GM23338 (cell line): Measurements from ENCODE around the gene CHMP3. TPM values are rescaled to one million over a fixed set of nuclear protein-coding genes. Genes with fewer than 3 reads are reported as not detected.

Experiments
- ATAC-seq: fragments of 200-7000 bp; cut with Tn5 transposase; 3 replicates; pipeline ENCODE4 v1.9.1; 2020
- DNase-seq: peaks from one replicate; pipeline ENCODE4 v3.0.0-alpha.2; 2015; ENCODE audit warnings: low spot score
- H2AFZ ChIP-seq: fragments of 200-600 bp; sonication (generic); 2 replicates; pipeline ENCODE4 v1.8.0; 2016; ENCODE audit warnings: antibody characterized with exemption, mild to moderate bottlenecking, moderate library complexity
- H3F3A ChIP-seq: fragments of 200-600 bp; sonication (generic); replicated peaks from 2 replicates; pipeline ENCODE4 v1.8.0; 2017; ENCODE audit warnings: antibody characterized with exemption, mixed run types, low read depth
- H3K27ac ChIP-seq: fragments of 200-600 bp; sonication (generic); 2 replicates; pipeline ENCODE4 v1.6.1; 2016; ENCODE audit warnings: low read depth
- H3K27me3 ChIP-seq: fragments of 200-600 bp; sonication (generic); 2 replicates; pipeline ENCODE4 v1.8.0; 2016; ENCODE audit warnings: mild to moderate bottlenecking, mixed run types, moderate library complexity; ENCODE audit not compliant: insufficient read depth
- H3K36me3 ChIP-seq: fragments of 200-600 bp; sonication (generic); 2 replicates; pipeline ENCODE4 v1.8.0; 2016; ENCODE audit warnings: mild to moderate bottlenecking; ENCODE audit not compliant: insufficient read depth
- H3K4me1 ChIP-seq: fragments of 200-600 bp; sonication (generic); 2 replicates; pipeline ENCODE4 v1.8.0; 2016; ENCODE audit warnings: mild to moderate bottlenecking, moderate library complexity; ENCODE audit not compliant: insufficient read depth
- H3K4me2 ChIP-seq: fragments of 200-600 bp; sonication (generic); 2 replicates; pipeline ENCODE4 v1.7.1; 2017; ENCODE audit warnings: mixed run types
- H3K4me3 ChIP-seq: fragments of 200-600 bp; sonication (generic); 2 replicates; pipeline ENCODE4 v1.6.1; 2016; ENCODE audit warnings: mixed run types
- H3K79me2 ChIP-seq: fragments of 200-600 bp; sonication (generic); replicated peaks from 2 replicates; pipeline ENCODE4 v1.8.0; 2017; ENCODE audit warnings: mild to moderate bottlenecking; ENCODE audit not compliant: insufficient read depth
- H3K9me2 ChIP-seq: fragments of 200-600 bp; sonication (generic); 2 replicates; pipeline ENCODE4 v1.8.0; 2017; ENCODE audit not compliant: insufficient read depth
- H4K20me1 ChIP-seq: fragments of 200-600 bp; sonication (generic); replicated peaks from 2 replicates; pipeline ENCODE4 v1.8.0; 2017; ENCODE audit warnings: mild to moderate bottlenecking; ENCODE audit not compliant: insufficient read depth
- H3K27ac Mint-ChIP-seq: 2 replicates; pipeline ENCODE4 v1.8.0; 2020; ENCODE audit warnings: inconsistent platforms, mild to moderate bottlenecking, moderate library complexity, mixed read lengths
- H3K27me3 Mint-ChIP-seq: 3 replicates; pipeline ENCODE4 v1.8.0; 2022; ENCODE audit warnings: low read depth, mild to moderate bottlenecking, moderate library complexity, mixed read lengths, inconsistent platforms; ENCODE audit not compliant: insufficient read depth, poor library complexity
- H3K36me3 Mint-ChIP-seq: 3 replicates; pipeline ENCODE4 v1.8.0; 2021; ENCODE audit warnings: low read depth, mild to moderate bottlenecking, inconsistent platforms, moderate library complexity, mixed read lengths
- H3K4me1 Mint-ChIP-seq: 3 replicates; pipeline ENCODE4 v1.8.0; 2020; ENCODE audit warnings: mild to moderate bottlenecking, inconsistent platforms, mixed read lengths
- H3K4me3 Mint-ChIP-seq: 3 replicates; pipeline ENCODE4 v1.8.0; 2021; ENCODE audit warnings: moderate library complexity, mild to moderate bottlenecking, inconsistent platforms, mixed read lengths
- H3K9me3 Mint-ChIP-seq: 3 replicates; pipeline ENCODE4 v1.8.0; 2020; ENCODE audit warnings: moderate library complexity, mild to moderate bottlenecking, inconsistent platforms, mixed read lengths
- CREB1 ChIP-seq: fragments of 250-450 bp; sonication (Bioruptor Pico); IDR thresholded peaks from 2 replicates; pipeline ENCODE4 v1.5.0; 2020; ENCODE audit warnings: low read depth, mild to moderate bottlenecking, moderate library complexity
- EZH2 ChIP-seq: fragments of 200-600 bp; sonication (generic); IDR thresholded peaks from one replicate; pipeline ENCODE4 v1.8.0; 2017; ENCODE audit warnings: antibody characterized with exemption, mild to moderate bottlenecking, low read depth; ENCODE audit not compliant: unreplicated experiment
- EZH2phosphoT487 ChIP-seq: fragments of 200-600 bp; sonication (generic); IDR thresholded peaks from one replicate; pipeline ENCODE4 v1.8.1; 2018; ENCODE audit warnings: antibody characterized with exemption; ENCODE audit not compliant: unreplicated experiment
- JUNB ChIP-seq: IDR thresholded peaks from one replicate; pipeline ENCODE4 v1.6.1; 2016; ENCODE audit warnings: antibody characterized with exemption; ENCODE audit not compliant: unreplicated experiment
- NANOG ChIP-seq: IDR thresholded peaks from 2 replicates; pipeline ENCODE4 v1.6.1; 2016; ENCODE audit warnings: antibody characterized with exemption, borderline replicate concordance
- POLR2AphosphoS5 ChIP-seq: IDR thresholded peaks from 2 replicates; pipeline ENCODE4 v1.6.1; 2016; ENCODE audit warnings: antibody characterized with exemption, low read depth
- STAT1 ChIP-seq: IDR thresholded peaks from one replicate; pipeline ENCODE4 v1.6.1; 2016; ENCODE audit warnings: antibody characterized with exemption; ENCODE audit not compliant: unreplicated experiment
- ZNF114 ChIP-seq: fragments of 250-450 bp; sonication (Bioruptor Pico); IDR thresholded peaks from 2 replicates; pipeline ENCODE4 v1.5.0; 2020; ENCODE audit warnings: mild to moderate bottlenecking, moderate library complexity
- ZNF331 ChIP-seq: fragments of 250-450 bp; sonication (Bioruptor Pico); IDR thresholded peaks from 2 replicates; pipeline ENCODE4 v1.5.0; 2020; ENCODE audit warnings: low read depth, mild to moderate bottlenecking, moderate library complexity
- polyA plus RNA-seq: library from polyadenylated mRNA; unstranded; fragments of >200 nt; fragmentation: Nextera tagmentation; extraction: Ambion mirVana; gene quantifications from 2 replicates; pipeline ENCODE4 v1.2.1, GENCODE V29; 2016
- total RNA-seq: library from RNA; depleted of rRNA; stranded (reverse); fragments of >200 nt; shearing (Covaris generic); gene quantifications from 2 replicates; pipeline ENCODE4 v1.2.3, GENCODE V29; 2014
- TF ChIP-seq, protein P1 (sequence below): IDR thresholded peaks from one replicate; pipeline ENCODE4 v1.6.1; 2018; ENCODE audit warnings: antibody characterized with exemption; ENCODE audit not compliant: unreplicated experiment
- TF ChIP-seq, protein P2 (sequence below), 2 experiments: fragments of 200-600 bp in 1 of 2; sonication (generic) in 1 of 2; conservative IDR thresholded peaks; 2 replicates each; pipeline versions ENCODE4 v1.5.1 to v1.6.1; 2016 to 2017; ENCODE audit warnings: antibody characterized with exemption in 2 of 2, low read depth in 2 of 2, mild to moderate bottlenecking in 2 of 2, moderate library complexity in 1 of 2
- TF ChIP-seq, protein P3 (sequence below): IDR thresholded peaks from 2 replicates; pipeline ENCODE4 v1.6.1; 2016; ENCODE audit warnings: antibody characterized with exemption
- TF ChIP-seq, protein P4 (sequence below): fragments of 250-450 bp; sonication (Bioruptor Pico); IDR thresholded peaks from 2 replicates; pipeline ENCODE4 v1.5.0; 2020; ENCODE audit warnings: mild to moderate bottlenecking, moderate library complexity

Gene CHMP3
- total and polyA plus RNA-seq, 2 experiments from 2014 or later = 15.5 to 15.6 TPM

DNA sequence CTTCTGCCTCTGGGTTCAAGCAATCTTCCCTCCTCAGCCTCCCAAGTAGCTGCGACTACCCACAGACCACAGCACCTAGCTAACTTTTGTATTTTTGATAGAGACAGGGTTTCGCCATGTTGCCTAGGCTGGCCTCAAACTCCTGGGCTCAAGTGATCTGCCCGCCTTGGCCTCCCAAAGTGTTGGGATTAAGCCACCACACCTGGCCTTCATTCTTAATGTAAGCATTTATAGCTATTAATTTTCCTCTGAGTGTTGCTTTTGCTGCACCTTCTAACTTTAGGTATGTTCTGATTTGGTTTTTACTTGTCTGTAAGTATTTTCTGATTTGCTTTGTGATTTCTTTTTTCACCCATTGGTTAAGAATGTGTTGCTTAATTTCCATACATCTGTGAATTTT, 29.7 kb downstream of the CHMP3 start:
- no peak overlapping the region for H3K4me3 ChIP-seq
- H2AFZ ChIP-seq = no peak overlapping the region
- ATAC-seq = no peak
- H3K36me3 Mint-ChIP-seq = peaks cover 31% of the 10 kb centered on the region
- H3K27ac Mint-ChIP-seq = no peak overlapping the region
- H3K9me2 ChIP-seq = peaks cover 3% of the 10 kb centered on the region; the same call in 1 of the 2 replicates
- no peaks in the 10 kb centered on the region for H3K4me1 ChIP-seq
- H3K36me3 ChIP-seq = no peaks in the 10 kb centered on the region
- no peaks in the 10 kb centered on the region for H3K27me3 ChIP-seq
- H3K4me3 Mint-ChIP-seq = no peak overlapping the region
- H3K9me3 Mint-ChIP-seq = peaks cover 33% of the 10 kb centered on the region
- H3F3A ChIP-seq = no peaks in the 10 kb centered on the region
- DNase-seq = no peak
- H3K27ac ChIP-seq = no peak overlapping the region
- no peaks in the 10 kb centered on the region for H3K79me2 ChIP-seq
- TF ChIP-seq ZNF114 = no peak
- TF ChIP-seq, protein P1, sequence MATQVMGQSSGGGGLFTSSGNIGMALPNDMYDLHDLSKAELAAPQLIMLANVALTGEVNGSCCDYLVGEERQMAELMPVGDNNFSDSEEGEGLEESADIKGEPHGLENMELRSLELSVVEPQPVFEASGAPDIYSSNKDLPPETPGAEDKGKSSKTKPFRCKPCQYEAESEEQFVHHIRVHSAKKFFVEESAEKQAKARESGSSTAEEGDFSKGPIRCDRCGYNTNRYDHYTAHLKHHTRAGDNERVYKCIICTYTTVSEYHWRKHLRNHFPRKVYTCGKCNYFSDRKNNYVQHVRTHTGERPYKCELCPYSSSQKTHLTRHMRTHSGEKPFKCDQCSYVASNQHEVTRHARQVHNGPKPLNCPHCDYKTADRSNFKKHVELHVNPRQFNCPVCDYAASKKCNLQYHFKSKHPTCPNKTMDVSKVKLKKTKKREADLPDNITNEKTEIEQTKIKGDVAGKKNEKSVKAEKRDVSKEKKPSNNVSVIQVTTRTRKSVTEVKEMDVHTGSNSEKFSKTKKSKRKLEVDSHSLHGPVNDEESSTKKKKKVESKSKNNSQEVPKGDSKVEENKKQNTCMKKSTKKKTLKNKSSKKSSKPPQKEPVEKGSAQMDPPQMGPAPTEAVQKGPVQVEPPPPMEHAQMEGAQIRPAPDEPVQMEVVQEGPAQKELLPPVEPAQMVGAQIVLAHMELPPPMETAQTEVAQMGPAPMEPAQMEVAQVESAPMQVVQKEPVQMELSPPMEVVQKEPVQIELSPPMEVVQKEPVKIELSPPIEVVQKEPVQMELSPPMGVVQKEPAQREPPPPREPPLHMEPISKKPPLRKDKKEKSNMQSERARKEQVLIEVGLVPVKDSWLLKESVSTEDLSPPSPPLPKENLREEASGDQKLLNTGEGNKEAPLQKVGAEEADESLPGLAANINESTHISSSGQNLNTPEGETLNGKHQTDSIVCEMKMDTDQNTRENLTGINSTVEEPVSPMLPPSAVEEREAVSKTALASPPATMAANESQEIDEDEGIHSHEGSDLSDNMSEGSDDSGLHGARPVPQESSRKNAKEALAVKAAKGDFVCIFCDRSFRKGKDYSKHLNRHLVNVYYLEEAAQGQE = no peak
- TF ChIP-seq, protein P2, sequence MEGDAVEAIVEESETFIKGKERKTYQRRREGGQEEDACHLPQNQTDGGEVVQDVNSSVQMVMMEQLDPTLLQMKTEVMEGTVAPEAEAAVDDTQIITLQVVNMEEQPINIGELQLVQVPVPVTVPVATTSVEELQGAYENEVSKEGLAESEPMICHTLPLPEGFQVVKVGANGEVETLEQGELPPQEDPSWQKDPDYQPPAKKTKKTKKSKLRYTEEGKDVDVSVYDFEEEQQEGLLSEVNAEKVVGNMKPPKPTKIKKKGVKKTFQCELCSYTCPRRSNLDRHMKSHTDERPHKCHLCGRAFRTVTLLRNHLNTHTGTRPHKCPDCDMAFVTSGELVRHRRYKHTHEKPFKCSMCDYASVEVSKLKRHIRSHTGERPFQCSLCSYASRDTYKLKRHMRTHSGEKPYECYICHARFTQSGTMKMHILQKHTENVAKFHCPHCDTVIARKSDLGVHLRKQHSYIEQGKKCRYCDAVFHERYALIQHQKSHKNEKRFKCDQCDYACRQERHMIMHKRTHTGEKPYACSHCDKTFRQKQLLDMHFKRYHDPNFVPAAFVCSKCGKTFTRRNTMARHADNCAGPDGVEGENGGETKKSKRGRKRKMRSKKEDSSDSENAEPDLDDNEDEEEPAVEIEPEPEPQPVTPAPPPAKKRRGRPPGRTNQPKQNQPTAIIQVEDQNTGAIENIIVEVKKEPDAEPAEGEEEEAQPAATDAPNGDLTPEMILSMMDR (conservative IDR thresholded peaks at IDR 0.05; ENCODE audit: low read depth in 2 of 2) = no peak
- no peak for TF ChIP-seq EZH2phosphoT487
- no peak for TF ChIP-seq CREB1 (CRISPR knock-in tag)
- TF ChIP-seq NANOG = no peak
- TF ChIP-seq EZH2 = no peak
- TF ChIP-seq, protein P3, sequence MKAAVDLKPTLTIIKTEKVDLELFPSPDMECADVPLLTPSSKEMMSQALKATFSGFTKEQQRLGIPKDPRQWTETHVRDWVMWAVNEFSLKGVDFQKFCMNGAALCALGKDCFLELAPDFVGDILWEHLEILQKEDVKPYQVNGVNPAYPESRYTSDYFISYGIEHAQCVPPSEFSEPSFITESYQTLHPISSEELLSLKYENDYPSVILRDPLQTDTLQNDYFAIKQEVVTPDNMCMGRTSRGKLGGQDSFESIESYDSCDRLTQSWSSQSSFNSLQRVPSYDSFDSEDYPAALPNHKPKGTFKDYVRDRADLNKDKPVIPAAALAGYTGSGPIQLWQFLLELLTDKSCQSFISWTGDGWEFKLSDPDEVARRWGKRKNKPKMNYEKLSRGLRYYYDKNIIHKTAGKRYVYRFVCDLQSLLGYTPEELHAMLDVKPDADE = no peak
- TF ChIP-seq ZNF331 (CRISPR knock-in tag) = no peak
- TF ChIP-seq JUNB = no peak
- TF ChIP-seq, protein P4, sequence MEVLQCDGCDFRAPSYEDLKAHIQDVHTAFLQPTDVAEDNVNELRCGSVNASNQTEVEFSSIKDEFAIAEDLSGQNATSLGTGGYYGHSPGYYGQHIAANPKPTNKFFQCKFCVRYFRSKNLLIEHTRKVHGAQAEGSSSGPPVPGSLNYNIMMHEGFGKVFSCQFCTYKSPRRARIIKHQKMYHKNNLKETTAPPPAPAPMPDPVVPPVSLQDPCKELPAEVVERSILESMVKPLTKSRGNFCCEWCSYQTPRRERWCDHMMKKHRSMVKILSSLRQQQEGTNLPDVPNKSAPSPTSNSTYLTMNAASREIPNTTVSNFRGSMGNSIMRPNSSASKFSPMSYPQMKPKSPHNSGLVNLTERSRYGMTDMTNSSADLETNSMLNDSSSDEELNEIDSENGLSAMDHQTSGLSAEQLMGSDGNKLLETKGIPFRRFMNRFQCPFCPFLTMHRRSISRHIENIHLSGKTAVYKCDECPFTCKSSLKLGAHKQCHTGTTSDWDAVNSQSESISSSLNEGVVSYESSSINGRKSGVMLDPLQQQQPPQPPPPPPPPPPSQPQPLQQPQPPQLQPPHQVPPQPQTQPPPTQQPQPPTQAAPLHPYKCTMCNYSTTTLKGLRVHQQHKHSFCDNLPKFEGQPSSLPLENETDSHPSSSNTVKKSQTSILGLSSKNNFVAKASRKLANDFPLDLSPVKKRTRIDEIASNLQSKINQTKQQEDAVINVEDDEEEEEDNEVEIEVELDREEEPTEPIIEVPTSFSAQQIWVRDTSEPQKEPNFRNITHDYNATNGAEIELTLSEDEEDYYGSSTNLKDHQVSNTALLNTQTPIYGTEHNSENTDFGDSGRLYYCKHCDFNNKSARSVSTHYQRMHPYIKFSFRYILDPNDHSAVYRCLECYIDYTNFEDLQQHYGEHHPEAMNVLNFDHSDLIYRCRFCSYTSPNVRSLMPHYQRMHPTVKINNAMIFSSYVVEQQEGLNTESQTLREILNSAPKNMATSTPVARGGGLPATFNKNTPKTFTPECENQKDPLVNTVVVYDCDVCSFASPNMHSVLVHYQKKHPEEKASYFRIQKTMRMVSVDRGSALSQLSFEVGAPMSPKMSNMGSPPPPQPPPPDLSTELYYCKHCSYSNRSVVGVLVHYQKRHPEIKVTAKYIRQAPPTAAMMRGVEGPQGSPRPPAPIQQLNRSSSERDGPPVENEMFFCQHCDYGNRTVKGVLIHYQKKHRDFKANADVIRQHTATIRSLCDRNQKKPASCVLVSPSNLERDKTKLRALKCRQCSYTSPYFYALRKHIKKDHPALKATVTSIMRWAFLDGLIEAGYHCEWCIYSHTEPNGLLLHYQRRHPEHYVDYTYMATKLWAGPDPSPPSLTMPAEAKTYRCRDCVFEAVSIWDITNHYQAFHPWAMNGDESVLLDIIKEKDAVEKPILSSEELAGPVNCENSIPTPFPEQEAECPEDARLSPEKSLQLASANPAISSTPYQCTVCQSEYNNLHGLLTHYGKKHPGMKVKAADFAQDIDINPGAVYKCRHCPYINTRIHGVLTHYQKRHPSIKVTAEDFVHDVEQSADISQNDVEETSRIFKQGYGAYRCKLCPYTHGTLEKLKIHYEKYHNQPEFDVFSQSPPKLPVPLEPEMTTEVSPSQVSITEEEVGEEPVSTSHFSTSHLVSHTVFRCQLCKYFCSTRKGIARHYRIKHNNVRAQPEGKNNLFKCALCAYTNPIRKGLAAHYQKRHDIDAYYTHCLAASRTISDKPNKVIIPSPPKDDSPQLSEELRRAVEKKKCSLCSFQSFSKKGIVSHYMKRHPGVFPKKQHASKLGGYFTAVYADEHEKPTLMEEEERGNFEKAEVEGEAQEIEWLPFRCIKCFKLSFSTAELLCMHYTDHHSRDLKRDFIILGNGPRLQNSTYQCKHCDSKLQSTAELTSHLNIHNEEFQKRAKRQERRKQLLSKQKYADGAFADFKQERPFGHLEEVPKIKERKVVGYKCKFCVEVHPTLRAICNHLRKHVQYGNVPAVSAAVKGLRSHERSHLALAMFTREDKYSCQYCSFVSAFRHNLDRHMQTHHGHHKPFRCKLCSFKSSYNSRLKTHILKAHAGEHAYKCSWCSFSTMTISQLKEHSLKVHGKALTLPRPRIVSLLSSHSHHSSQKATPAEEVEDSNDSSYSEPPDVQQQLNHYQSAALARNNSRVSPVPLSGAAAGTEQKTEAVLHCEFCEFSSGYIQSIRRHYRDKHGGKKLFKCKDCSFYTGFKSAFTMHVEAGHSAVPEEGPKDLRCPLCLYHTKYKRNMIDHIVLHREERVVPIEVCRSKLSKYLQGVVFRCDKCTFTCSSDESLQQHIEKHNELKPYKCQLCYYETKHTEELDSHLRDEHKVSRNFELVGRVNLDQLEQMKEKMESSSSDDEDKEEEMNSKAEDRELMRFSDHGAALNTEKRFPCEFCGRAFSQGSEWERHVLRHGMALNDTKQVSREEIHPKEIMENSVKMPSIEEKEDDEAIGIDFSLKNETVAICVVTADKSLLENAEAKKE (CRISPR knock-in tag) = no peak
- no peak for TF ChIP-seq STAT1
- no peak for TF ChIP-seq POLR2AphosphoS5
- no peaks in the 10 kb centered on the region for H3K4me1 Mint-ChIP-seq
- no peak overlapping the region for H3K4me2 ChIP-seq
- no peaks in the 10 kb centered on the region for H4K20me1 ChIP-seq
- no peaks in the 10 kb centered on the region for H3K27me3 Mint-ChIP-seq
